Measurements from ENCODE around the gene AKAP3.

The AKAP3 gene

DNA sequence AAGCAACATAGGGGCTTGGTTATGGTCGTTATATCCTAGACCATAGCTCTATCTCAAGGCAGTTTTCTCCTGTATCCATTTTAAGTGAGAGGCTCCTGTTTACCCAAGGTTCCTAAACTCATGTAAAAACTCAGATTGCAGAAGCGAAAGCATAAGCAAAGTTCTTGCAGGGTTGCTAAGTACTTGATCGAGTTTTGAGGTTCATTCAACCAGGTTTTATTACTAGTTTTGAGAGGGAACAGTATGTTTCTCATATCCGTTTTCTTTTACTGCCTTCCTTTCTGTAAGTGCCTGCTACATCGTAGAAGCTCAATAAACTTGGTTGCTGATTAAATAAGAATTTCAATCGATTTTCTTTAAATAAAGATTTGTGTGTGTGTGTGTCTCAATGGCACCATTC, 5.1 kb downstream of the AKAP3 start:
- no peak for TF ChIP-seq SALL2 (tag by site-specific recombination; IDR thresholded peaks at IDR 0.05; ENCODE audit: borderline replicate concordance)
- TF ChIP-seq ZNF791 (tag by site-specific recombination; IDR thresholded peaks at IDR 0.05): no peak
- no peak for TF ChIP-seq ZFP41 (tag by site-specific recombination; IDR thresholded peaks at IDR 0.05; ENCODE audit: borderline replicate concordance)
- TF ChIP-seq, protein P1, sequence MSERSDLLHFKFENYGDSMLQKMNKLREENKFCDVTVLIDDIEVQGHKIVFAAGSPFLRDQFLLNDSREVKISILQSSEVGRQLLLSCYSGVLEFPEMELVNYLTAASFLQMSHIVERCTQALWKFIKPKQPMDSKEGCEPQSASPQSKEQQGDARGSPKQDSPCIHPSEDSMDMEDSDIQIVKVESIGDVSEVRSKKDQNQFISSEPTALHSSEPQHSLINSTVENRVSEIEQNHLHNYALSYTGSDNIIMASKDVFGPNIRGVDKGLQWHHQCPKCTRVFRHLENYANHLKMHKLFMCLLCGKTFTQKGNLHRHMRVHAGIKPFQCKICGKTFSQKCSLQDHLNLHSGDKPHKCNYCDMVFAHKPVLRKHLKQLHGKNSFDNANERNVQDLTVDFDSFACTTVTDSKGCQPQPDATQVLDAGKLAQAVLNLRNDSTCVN (tag by site-specific recombination; optimal IDR thresholded peaks at IDR 0.05): no peak
- no peak overlapping the region for H3K4me3 ChIP-seq (ENCODE audit: low read depth, low read length)
- H3K9me3 ChIP-seq (ENCODE audit: control insufficient read depth, insufficient read depth, low read depth, low read length): no peaks in the 10 kb centered on the region
- H3K36me3 ChIP-seq (ENCODE audit: control insufficient read depth in 2 of 2, insufficient read depth in 1 of 2, low read length in 2 of 2): no peaks in the 10 kb centered on the region
- H3K4me1 ChIP-seq (ENCODE audit: control insufficient read depth, insufficient read depth, low read length): no peaks in the 10 kb centered on the region
- H3K27ac ChIP-seq (ENCODE audit: extremely low read depth, low read depth, low read length): no peak overlapping the region
- ChIA-PET POLR2A (no interaction called here), CTCF (interaction anchor here (0.7 to 2.7 kb wide), 2 partner anchors 39 to 258 kb away, joined by 3 to 10 read pairs; no protein-coding TSS in a partner anchor)

DNA sequence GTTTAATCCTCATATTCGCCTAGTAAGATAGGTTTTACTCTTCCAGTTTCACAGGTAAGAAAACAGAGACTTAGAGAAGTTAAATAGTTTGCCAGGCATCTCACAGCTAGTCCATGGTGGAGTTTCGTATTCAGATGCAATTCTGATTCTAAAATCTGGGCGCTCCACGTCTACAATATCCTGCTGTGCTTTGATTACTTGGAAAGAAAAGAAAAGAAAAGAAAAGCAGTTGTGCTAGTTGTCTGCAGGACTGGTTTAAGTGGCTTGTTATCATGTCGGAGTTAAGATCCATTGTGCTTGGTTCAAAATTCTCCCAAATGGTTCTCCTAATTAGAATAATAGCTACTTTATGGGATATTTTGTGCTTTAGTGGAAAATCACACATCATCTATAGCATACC, 18.6 kb downstream of the AKAP3 start:
- no peak overlapping the region for H3K4me3 ChIP-seq (ENCODE audit: low read depth, low read length)
- H3K36me3 ChIP-seq (ENCODE audit: control insufficient read depth in 2 of 2, insufficient read depth in 1 of 2, low read length in 2 of 2): no peaks in the 10 kb centered on the region
- H3K4me1 ChIP-seq (ENCODE audit: control insufficient read depth, insufficient read depth, low read length): no peaks in the 10 kb centered on the region
- ChIA-PET POLR2A (no interaction called here), CTCF (no interaction called here)
- H3K9me3 ChIP-seq (ENCODE audit: control insufficient read depth, insufficient read depth, low read depth, low read length): no peaks in the 10 kb centered on the region
- H3K27ac ChIP-seq (ENCODE audit: extremely low read depth, low read depth, low read length): no peak overlapping the region
- TF ChIP-seq, protein P2, sequence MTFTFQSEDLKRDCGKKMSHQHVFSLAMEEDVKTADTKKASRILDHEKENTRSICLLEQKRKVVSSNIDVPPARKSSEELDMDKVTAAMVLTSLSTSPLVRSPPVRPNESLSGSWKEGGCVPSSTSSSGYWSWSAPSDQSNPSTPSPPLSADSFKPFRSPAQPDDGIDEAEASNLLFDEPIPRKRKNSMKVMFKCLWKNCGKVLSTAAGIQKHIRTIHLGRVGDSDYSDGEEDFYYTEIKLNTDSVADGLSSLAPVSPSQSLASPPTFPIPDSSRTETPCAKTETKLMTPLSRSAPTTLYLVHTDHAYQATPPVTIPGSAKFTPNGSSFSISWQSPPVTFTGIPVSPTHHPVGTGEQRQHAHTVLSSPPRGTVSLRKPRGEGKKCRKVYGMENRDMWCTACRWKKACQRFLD (tag by site-specific recombination; IDR thresholded peaks at IDR 0.05): no peak
- TF ChIP-seq, protein P3, sequence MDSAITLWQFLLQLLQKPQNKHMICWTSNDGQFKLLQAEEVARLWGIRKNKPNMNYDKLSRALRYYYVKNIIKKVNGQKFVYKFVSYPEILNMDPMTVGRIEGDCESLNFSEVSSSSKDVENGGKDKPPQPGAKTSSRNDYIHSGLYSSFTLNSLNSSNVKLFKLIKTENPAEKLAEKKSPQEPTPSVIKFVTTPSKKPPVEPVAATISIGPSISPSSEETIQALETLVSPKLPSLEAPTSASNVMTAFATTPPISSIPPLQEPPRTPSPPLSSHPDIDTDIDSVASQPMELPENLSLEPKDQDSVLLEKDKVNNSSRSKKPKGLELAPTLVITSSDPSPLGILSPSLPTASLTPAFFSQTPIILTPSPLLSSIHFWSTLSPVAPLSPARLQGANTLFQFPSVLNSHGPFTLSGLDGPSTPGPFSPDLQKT (IDR thresholded peaks at IDR 0.05; ENCODE audit: borderline replicate concordance, low read depth, low read length): no peak
- TF ChIP-seq, protein P4, sequence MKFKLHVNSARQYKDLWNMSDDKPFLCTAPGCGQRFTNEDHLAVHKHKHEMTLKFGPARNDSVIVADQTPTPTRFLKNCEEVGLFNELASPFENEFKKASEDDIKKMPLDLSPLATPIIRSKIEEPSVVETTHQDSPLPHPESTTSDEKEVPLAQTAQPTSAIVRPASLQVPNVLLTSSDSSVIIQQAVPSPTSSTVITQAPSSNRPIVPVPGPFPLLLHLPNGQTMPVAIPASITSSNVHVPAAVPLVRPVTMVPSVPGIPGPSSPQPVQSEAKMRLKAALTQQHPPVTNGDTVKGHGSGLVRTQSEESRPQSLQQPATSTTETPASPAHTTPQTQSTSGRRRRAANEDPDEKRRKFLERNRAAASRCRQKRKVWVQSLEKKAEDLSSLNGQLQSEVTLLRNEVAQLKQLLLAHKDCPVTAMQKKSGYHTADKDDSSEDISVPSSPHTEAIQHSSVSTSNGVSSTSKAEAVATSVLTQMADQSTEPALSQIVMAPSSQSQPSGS (tag by site-specific recombination; IDR thresholded peaks at IDR 0.05; ENCODE audit: low read depth): no peak
- TF ChIP-seq ZFHX2 (tag by site-specific recombination; conservative IDR thresholded peaks at IDR 0.05): no peak
- TF ChIP-seq, protein P5, sequence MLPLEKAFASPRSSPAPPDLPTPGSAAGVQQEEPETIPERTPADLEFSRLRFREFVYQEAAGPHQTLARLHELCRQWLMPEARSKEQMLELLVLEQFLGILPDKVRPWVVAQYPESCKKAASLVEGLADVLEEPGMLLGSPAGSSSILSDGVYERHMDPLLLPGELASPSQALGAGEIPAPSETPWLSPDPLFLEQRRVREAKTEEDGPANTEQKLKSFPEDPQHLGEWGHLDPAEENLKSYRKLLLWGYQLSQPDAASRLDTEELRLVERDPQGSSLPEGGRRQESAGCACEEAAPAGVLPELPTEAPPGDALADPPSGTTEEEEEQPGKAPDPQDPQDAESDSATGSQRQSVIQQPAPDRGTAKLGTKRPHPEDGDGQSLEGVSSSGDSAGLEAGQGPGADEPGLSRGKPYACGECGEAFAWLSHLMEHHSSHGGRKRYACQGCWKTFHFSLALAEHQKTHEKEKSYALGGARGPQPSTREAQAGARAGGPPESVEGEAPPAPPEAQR (tag by site-specific recombination; IDR thresholded peaks at IDR 0.05): no peak
- no peak for TF ChIP-seq SP7 (tag by site-specific recombination; IDR thresholded peaks at IDR 0.05)
- TF ChIP-seq ZNF423 (tag by site-specific recombination; IDR thresholded peaks at IDR 0.05): no peak
- no peak for TF ChIP-seq ZNF248 (tag by site-specific recombination; IDR thresholded peaks at IDR 0.05)
- TF ChIP-seq HOXD13 (CRISPR knock-in tag; IDR thresholded peaks at IDR 0.05; ENCODE audit: borderline replicate concordance): no peak
- TF ChIP-seq ZNF664 (tag by site-specific recombination; IDR thresholded peaks at IDR 0.05): no peak
- TF ChIP-seq, protein P6, sequence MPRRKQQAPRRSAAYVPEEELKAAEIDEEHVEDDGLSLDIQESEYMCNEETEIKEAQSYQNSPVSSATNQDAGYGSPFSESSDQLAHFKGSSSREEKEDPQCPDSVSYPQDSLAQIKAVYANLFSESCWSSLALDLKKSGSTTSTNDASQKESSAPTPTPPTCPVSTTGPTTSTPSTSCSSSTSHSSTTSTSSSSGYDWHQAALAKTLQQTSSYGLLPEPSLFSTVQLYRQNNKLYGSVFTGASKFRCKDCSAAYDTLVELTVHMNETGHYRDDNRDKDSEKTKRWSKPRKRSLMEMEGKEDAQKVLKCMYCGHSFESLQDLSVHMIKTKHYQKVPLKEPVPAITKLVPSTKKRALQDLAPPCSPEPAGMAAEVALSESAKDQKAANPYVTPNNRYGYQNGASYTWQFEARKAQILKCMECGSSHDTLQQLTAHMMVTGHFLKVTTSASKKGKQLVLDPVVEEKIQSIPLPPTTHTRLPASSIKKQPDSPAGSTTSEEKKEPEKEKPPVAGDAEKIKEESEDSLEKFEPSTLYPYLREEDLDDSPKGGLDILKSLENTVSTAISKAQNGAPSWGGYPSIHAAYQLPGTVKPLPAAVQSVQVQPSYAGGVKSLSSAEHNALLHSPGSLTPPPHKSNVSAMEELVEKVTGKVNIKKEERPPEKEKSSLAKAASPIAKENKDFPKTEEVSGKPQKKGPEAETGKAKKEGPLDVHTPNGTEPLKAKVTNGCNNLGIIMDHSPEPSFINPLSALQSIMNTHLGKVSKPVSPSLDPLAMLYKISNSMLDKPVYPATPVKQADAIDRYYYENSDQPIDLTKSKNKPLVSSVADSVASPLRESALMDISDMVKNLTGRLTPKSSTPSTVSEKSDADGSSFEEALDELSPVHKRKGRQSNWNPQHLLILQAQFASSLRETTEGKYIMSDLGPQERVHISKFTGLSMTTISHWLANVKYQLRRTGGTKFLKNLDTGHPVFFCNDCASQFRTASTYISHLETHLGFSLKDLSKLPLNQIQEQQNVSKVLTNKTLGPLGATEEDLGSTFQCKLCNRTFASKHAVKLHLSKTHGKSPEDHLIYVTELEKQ (tag by site-specific recombination; IDR thresholded peaks at IDR 0.05; ENCODE audit: borderline replicate concordance): no peak
- TF ChIP-seq, protein P7, sequence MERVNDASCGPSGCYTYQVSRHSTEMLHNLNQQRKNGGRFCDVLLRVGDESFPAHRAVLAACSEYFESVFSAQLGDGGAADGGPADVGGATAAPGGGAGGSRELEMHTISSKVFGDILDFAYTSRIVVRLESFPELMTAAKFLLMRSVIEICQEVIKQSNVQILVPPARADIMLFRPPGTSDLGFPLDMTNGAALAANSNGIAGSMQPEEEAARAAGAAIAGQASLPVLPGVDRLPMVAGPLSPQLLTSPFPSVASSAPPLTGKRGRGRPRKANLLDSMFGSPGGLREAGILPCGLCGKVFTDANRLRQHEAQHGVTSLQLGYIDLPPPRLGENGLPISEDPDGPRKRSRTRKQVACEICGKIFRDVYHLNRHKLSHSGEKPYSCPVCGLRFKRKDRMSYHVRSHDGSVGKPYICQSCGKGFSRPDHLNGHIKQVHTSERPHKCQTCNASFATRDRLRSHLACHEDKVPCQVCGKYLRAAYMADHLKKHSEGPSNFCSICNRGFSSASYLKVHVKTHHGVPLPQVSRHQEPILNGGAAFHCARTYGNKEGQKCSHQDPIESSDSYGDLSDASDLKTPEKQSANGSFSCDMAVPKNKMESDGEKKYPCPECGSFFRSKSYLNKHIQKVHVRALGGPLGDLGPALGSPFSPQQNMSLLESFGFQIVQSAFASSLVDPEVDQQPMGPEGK (tag by site-specific recombination; IDR thresholded peaks at IDR 0.05): no peak
- no peak for TF ChIP-seq SCRT1 (tag by site-specific recombination; IDR thresholded peaks at IDR 0.05; ENCODE audit: borderline replicate concordance)
- no peak for TF ChIP-seq ZNF571 (tag by site-specific recombination; IDR thresholded peaks at IDR 0.05)
- TF ChIP-seq ZNF548 (tag by site-specific recombination; IDR thresholded peaks at IDR 0.05): no peak
- TF ChIP-seq ZNF544 (tag by site-specific recombination; IDR thresholded peaks at IDR 0.05): no peak
- no peak for TF ChIP-seq ZNF768 (tag by site-specific recombination; IDR thresholded peaks at IDR 0.05)
- TF ChIP-seq, protein P8, sequence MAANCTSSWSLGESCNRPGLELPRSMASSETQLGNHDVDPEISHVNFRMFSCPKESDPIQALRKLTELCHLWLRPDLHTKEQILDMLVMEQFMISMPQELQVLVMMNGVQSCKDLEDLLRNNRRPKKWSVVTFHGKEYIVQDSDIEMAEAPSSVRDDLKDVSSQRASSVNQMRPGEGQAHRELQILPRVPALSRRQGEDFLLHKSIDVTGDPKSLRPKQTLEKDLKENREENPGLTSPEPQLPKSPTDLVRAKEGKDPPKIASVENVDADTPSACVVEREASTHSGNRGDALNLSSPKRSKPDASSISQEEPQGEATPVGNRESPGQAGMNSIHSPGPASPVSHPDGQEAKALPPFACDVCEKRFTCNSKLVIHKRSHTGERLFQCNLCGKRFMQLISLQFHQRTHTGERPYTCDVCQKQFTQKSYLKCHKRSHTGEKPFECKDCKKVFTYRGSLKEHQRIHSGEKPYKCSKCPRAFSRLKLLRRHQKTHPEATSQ (tag by site-specific recombination; IDR thresholded peaks at IDR 0.05): no peak
